Panc1 (cell line): ENCODE data around the gene ZNFX1. TPM values are rescaled to one million over a fixed set of nuclear protein-coding genes. Genes with fewer than 3 reads are reported as not detected.
A peak's percentile ranks its signal among the peaks of the same experiment; 100 is the strongest.

ENCODE experiments used
- ATAC-seq: fragments of 200-7000 bp; cut with Tn5 transposase; 2 replicates; pipeline ENCODE4 v1.9.1; 2020; ENCODE audit warnings: mild to moderate bottlenecking, moderate library complexity
- BruUV-seq: library from RNA; stranded (reverse); fragments of 400-500 nt; replicated peaks from 2 replicates; lab custom pipeline; 2021; lab: Mats Ljungman, UMichigan
- CTCF ChIA-PET: fragments of 300-600 bp; sonication (Branson Sonifier 250); formaldehyde crosslinking; loops from one replicate; lab custom pipeline; 2022; ENCODE audit warnings: antibody characterized with exemption; lab: Charles Lee
- POLR2A ChIA-PET: fragments of 300-600 bp; sonication (Branson Sonifier 250); formaldehyde crosslinking; loops from one replicate; lab custom pipeline; 2022; ENCODE audit warnings: antibody characterized with exemption; lab: Charles Lee
- DNase-seq: peaks from one replicate; pipeline ENCODE4 v3.0.0-alpha.2; 2010; ENCODE audit warnings: low read depth, low spot score
- H3K27ac ChIP-seq: 2 replicates; pipeline ENCODE4 v1.5.1; 2011; ENCODE audit warnings: mild to moderate bottlenecking, low read length, inconsistent platforms
- H3K27me3 ChIP-seq: fragments of 200-500 bp; sonication (Bioruptor generic); 2 replicates; pipeline ENCODE4 v1.6.0; 2014; ENCODE audit warnings: low read length, inconsistent platforms; ENCODE audit not compliant: control insufficient read depth, insufficient read depth
- H3K36me3 ChIP-seq: fragments of 200-500 bp; sonication (Bioruptor generic); 2 replicates; pipeline ENCODE4 v1.5.1; 2014; ENCODE audit warnings: inconsistent platforms, mild to moderate bottlenecking, low read length, moderate library complexity; ENCODE audit not compliant: control insufficient read depth, insufficient read depth
- H3K4me1 ChIP-seq: 2 replicates; pipeline ENCODE4 v1.5.1; 2011; ENCODE audit warnings: inconsistent platforms, mild to moderate bottlenecking, low read length, moderate library complexity; ENCODE audit not compliant: control insufficient read depth, insufficient read depth
- H3K4me3 ChIP-seq, 2 experiments: 2 replicates each; pipeline ENCODE4 v1.5.1; 2011 to 2012; ENCODE audit warnings: low read depth in 2 of 2, low read length in 2 of 2, mild to moderate bottlenecking in 2 of 2, inconsistent platforms in 1 of 2, moderate library complexity in 1 of 2
- H3K9me3 ChIP-seq: fragments of 200-500 bp; sonication (Bioruptor generic); 2 replicates; pipeline ENCODE4 v1.5.1; 2014; ENCODE audit warnings: low read depth, mild to moderate bottlenecking, inconsistent platforms, low read length, moderate library complexity; ENCODE audit not compliant: control insufficient read depth, insufficient read depth
- CTCF ChIP-seq: fragments of 450-650 bp; IDR thresholded peaks from 2 replicates; pipeline ENCODE4 v1.5.1; 2017; ENCODE audit warnings: mild to moderate bottlenecking
- POLR2AphosphoS5 ChIP-seq: IDR thresholded peaks from 2 replicates; pipeline ENCODE4 v1.6.1; 2012; ENCODE audit warnings: mild to moderate bottlenecking, low read depth, low read length, moderate library complexity
- REST ChIP-seq, 2 experiments: IDR thresholded peaks; 2 replicates each; pipeline ENCODE4 v1.6.1; 2011 to 2012; ENCODE audit warnings: low read depth in 2 of 2, control low read depth in 1 of 2, low read length in 1 of 2, mild to moderate bottlenecking in 1 of 2, moderate library complexity in 1 of 2; ENCODE audit not compliant: insufficient read depth in 1 of 2
- SIN3A ChIP-seq: IDR thresholded peaks from 2 replicates; pipeline ENCODE4 v1.6.1; 2012; ENCODE audit warnings: low read depth, mild to moderate bottlenecking, low read length, moderate library complexity, borderline replicate concordance; ENCODE audit not compliant: insufficient read depth
- TCF7L2 ChIP-seq: IDR thresholded peaks from 2 replicates; pipeline ENCODE4 v1.6.1; 2011; ENCODE audit warnings: mild to moderate bottlenecking, low read depth, low read length, inconsistent platforms
- in situ Hi-C: cut with HindIII; loops from 2 replicates; pipeline ENCODE4 v1.10.0; 2016; ENCODE audit warnings: low sequenced_read_pairs, low pct_unique_long_range_greater_than_20kb
- intact Hi-C: fragments of 100-400 bp; cut with micrococcal nuclease; formaldehyde crosslinking; loops from one replicate; pipeline ENCODE4 v1.10.0; 2022; ENCODE audit not compliant: unreplicated experiment
- total RNA-seq: library from RNA; stranded (reverse); gene quantifications from one replicate; pipeline ENCODE4 v1.2.1, GENCODE V29; 2021; ENCODE audit not compliant: unreplicated experiment

ZNFX1 gene
- total RNA-seq, 1 experiment from 2014 or later: 39.4 TPM

GRCh38 chr20:49291200-49291599 lies 13.3 kb upstream of the ZNFX1 start:
- Histone ChIP-seq H3K27ac (no peak overlapping the region), H3K9me3 (no peaks in the 10 kb centered on the region), H3K36me3 (peaks cover 33% of the 10 kb centered on the region), H3K4me1 (peaks cover 30% of the 10 kb centered on the region), H3K4me3 (no peak overlapping the region), H3K27me3 (no peaks in the 10 kb centered on the region)
- peak; percentile 1; the same call in 1 of the 2 replicates for ATAC-seq
- TF ChIP-seq POLR2AphosphoS5 (no peak; the same call in 1 of the 2 replicates), REST (IDR thresholded peaks at IDR 0.05; ENCODE audit: insufficient read depth in 1 of 2, low read depth in 2 of 2, low read length in 1 of 2) (no peak), CTCF (no peak), TCF7L2 (no peak), SIN3A (no peak)
- DNase-seq: no peak
- ChIA-PET POLR2A (no interaction called here), CTCF (interaction anchor here (1.1 kb wide), 1 partner anchor 29 kb away, joined by 3 read pairs; no protein-coding TSS in a partner anchor)
- no TSS peak for BruUV-seq
- in situ Hi-C loops (no loop called here), intact Hi-C loops (no loop called here)

- no TSS peak for BruUV-seq
- intact Hi-C loops: no loop called here
- in situ Hi-C loops: no loop called here
- Histone ChIP-seq H3K4me1 (peaks cover 34% of the 10 kb centered on the region), H3K27ac (no peak overlapping the region), H3K27me3 (no peaks in the 10 kb centered on the region), H3K36me3 (peaks cover 38% of the 10 kb centered on the region), H3K9me3 (no peaks in the 10 kb centered on the region), H3K4me3 (no peak overlapping the region)
- ATAC-seq: peak; percentile 45
- no peak for DNase-seq
- POLR2A ChIA-PET: interaction anchor here (0.7 to 0.9 kb wide), 2 partner anchors 12 to 1079 kb away, joined by 3 to 7 read pairs; no protein-coding TSS in a partner anchor
- CTCF ChIA-PET: interaction anchor here (1.1 kb wide), 1 partner anchor 30 kb away, joined by 3 read pairs; no protein-coding TSS in a partner anchor
- 0 out of 2 replicates have a peak, but pooled peaks have one; percentile 33 for TF ChIP-seq SIN3A
- TF ChIP-seq TCF7L2: no peak
- TF ChIP-seq POLR2AphosphoS5: peak; percentile 45
Measured at GRCh38 chr20:49290608-49291191, 12.8 kb upstream of the ZNFX1 start.
